Neural cell (in vitro differentiated cells): ENCODE results near the gene MRPL1.

Experiments used
- EP300 ChIP-seq: fragments of 450-650 bp; conservative IDR thresholded peaks from 2 replicates; pipeline ENCODE4 v1.6.1; 2014; ENCODE audit warnings: antibody characterized with exemption, mild to moderate bottlenecking, moderate library complexity; ENCODE audit not compliant: poor library complexity, severe bottlenecking
- EZH2 ChIP-seq: fragments of 200-600, 300-800 bp; shearing (Covaris generic), sonication (generic); IDR thresholded peaks from 2 replicates; pipeline ENCODE4 v1.6.1; 2014; ENCODE audit warnings: antibody characterized with exemption, low read length, borderline replicate concordance, mild to moderate bottlenecking; ENCODE audit not compliant: insufficient read depth, poor library complexity, severe bottlenecking
- POLR2AphosphoS5 ChIP-seq: IDR thresholded peaks from 2 replicates; pipeline ENCODE4 v1.6.1; 2012
- RAD21 ChIP-seq: fragments of 450-650 bp; conservative IDR thresholded peaks from 2 replicates; pipeline ENCODE4 v1.6.1; 2014; ENCODE audit warnings: antibody characterized with exemption, mild to moderate bottlenecking, moderate library complexity
- SMC3 ChIP-seq: fragments of 450-650 bp; conservative IDR thresholded peaks from 2 replicates; pipeline ENCODE4 v1.6.1; 2014; ENCODE audit warnings: antibody characterized with exemption, mild to moderate bottlenecking, moderate library complexity; ENCODE audit not compliant: poor library complexity
- TAF1 ChIP-seq: IDR thresholded peaks from 2 replicates; pipeline ENCODE4 v1.6.1; 2012; ENCODE audit warnings: low read depth
- TF ChIP-seq, protein P1 (sequence below): fragments of 450-650 bp; IDR thresholded peaks from 2 replicates; pipeline ENCODE4 v1.5.1; 2014; ENCODE audit warnings: antibody characterized with exemption, mild to moderate bottlenecking, moderate library complexity; ENCODE audit not compliant: poor library complexity, severe bottlenecking
- TF ChIP-seq, protein P2 (sequence below): IDR thresholded peaks from 2 replicates; pipeline ENCODE4 v1.6.1; 2012; ENCODE audit warnings: borderline replicate concordance

DNA sequence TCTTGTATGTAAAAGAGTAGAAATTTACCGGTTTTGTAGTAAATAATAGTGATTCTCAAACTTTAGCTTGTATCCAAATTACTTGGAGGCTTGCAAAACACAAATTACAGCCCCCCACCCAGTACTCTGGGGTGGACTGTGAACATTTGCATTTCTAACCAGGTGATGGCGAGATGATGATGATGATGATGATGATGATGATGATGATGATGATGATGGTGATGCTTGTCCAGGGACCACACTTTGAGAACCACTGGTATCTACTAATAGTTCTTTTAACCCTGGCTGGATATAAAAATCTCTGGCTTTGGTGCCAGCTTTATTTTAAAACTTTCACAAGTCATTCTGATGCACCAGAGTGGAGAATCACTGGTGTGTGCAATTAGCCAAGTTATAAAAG, 96.3 kb downstream of the MRPL1 start:
- TF ChIP-seq, protein P1, sequence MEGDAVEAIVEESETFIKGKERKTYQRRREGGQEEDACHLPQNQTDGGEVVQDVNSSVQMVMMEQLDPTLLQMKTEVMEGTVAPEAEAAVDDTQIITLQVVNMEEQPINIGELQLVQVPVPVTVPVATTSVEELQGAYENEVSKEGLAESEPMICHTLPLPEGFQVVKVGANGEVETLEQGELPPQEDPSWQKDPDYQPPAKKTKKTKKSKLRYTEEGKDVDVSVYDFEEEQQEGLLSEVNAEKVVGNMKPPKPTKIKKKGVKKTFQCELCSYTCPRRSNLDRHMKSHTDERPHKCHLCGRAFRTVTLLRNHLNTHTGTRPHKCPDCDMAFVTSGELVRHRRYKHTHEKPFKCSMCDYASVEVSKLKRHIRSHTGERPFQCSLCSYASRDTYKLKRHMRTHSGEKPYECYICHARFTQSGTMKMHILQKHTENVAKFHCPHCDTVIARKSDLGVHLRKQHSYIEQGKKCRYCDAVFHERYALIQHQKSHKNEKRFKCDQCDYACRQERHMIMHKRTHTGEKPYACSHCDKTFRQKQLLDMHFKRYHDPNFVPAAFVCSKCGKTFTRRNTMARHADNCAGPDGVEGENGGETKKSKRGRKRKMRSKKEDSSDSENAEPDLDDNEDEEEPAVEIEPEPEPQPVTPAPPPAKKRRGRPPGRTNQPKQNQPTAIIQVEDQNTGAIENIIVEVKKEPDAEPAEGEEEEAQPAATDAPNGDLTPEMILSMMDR: no peak
- TF ChIP-seq SMC3 (no peak), EZH2 (no peak), TAF1 (no peak), RAD21 (no peak), POLR2AphosphoS5 (no peak), EP300 (no peak)
- TF ChIP-seq, protein P2, sequence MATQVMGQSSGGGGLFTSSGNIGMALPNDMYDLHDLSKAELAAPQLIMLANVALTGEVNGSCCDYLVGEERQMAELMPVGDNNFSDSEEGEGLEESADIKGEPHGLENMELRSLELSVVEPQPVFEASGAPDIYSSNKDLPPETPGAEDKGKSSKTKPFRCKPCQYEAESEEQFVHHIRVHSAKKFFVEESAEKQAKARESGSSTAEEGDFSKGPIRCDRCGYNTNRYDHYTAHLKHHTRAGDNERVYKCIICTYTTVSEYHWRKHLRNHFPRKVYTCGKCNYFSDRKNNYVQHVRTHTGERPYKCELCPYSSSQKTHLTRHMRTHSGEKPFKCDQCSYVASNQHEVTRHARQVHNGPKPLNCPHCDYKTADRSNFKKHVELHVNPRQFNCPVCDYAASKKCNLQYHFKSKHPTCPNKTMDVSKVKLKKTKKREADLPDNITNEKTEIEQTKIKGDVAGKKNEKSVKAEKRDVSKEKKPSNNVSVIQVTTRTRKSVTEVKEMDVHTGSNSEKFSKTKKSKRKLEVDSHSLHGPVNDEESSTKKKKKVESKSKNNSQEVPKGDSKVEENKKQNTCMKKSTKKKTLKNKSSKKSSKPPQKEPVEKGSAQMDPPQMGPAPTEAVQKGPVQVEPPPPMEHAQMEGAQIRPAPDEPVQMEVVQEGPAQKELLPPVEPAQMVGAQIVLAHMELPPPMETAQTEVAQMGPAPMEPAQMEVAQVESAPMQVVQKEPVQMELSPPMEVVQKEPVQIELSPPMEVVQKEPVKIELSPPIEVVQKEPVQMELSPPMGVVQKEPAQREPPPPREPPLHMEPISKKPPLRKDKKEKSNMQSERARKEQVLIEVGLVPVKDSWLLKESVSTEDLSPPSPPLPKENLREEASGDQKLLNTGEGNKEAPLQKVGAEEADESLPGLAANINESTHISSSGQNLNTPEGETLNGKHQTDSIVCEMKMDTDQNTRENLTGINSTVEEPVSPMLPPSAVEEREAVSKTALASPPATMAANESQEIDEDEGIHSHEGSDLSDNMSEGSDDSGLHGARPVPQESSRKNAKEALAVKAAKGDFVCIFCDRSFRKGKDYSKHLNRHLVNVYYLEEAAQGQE: no peak
